ENCODE measurements around the gene TUBA4A. TPM values are rescaled to one million over a fixed set of nuclear protein-coding genes. Genes with fewer than 3 reads are reported as not detected.
A peak's percentile ranks its signal among the peaks of the same experiment; 100 is the strongest.

Gene TUBA4A
- total RNA-seq, 2 experiments from 2014 or later: 183 to 185 TPM

GRCh38 chr2:219213026-219213415, 40.7 kb downstream of the TUBA4A start:
- DNase-seq (no peak), ATAC-seq (ENCODE audit: poor library complexity) (no peak)
- no peaks in the 10 kb centered on the region for H3K27me3 Mint-ChIP-seq
- peaks cover 17% of the 10 kb centered on the region for H3K36me3 ChIP-seq (ENCODE audit: insufficient read depth, low read length)
- no peak overlapping the region for H3K27ac Mint-ChIP-seq
- intact Hi-C loops (cut with DNase I, micrococcal nuclease): loop anchor here in 1 of 2 experiments (5.0 kb wide), 1 partner anchor 156 kb away; no protein-coding TSS in a partner anchor
- no peaks in the 10 kb centered on the region for H3K9me3 ChIP-seq (ENCODE audit: control insufficient read depth in 1 of 2, insufficient read depth in 1 of 2, low read length in 2 of 2)
- POLR2A ChIA-PET: interaction anchor here (0.6 kb wide), 1 partner anchor 17 kb away, joined by 3 read pairs; no protein-coding TSS in a partner anchor
- peaks cover 37% of the 10 kb centered on the region for H3K4me1 Mint-ChIP-seq (ENCODE audit: low read depth)
- TF ChIP-seq, protein P1, sequence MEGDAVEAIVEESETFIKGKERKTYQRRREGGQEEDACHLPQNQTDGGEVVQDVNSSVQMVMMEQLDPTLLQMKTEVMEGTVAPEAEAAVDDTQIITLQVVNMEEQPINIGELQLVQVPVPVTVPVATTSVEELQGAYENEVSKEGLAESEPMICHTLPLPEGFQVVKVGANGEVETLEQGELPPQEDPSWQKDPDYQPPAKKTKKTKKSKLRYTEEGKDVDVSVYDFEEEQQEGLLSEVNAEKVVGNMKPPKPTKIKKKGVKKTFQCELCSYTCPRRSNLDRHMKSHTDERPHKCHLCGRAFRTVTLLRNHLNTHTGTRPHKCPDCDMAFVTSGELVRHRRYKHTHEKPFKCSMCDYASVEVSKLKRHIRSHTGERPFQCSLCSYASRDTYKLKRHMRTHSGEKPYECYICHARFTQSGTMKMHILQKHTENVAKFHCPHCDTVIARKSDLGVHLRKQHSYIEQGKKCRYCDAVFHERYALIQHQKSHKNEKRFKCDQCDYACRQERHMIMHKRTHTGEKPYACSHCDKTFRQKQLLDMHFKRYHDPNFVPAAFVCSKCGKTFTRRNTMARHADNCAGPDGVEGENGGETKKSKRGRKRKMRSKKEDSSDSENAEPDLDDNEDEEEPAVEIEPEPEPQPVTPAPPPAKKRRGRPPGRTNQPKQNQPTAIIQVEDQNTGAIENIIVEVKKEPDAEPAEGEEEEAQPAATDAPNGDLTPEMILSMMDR (IDR thresholded peaks at IDR 0.05): no peak
- CTCF ChIA-PET: interaction anchor here (2.9 kb wide), 1 partner anchor 82 kb away, joined by 17 read pairs; no protein-coding TSS in a partner anchor
- H3K27ac ChIP-seq (ENCODE audit: low read depth in 1 of 2, low read length in 2 of 2): no peak overlapping the region
- peaks cover 43% of the 10 kb centered on the region for H3K4me1 ChIP-seq (ENCODE audit: insufficient read depth, low read length)
- H3K27me3 ChIP-seq (ENCODE audit: control insufficient read depth in 1 of 2, insufficient read depth in 2 of 2, low read length in 2 of 2): no peaks in the 10 kb centered on the region
- H3K9me3 Mint-ChIP-seq: no peaks in the 10 kb centered on the region
- no peak overlapping the region for H3K4me3 Mint-ChIP-seq
- H3K4me3 ChIP-seq (ENCODE audit: low read length): no peak overlapping the region
- peaks cover 31% of the 10 kb centered on the region for H3K36me3 Mint-ChIP-seq (ENCODE audit: low read depth)

DNA sequence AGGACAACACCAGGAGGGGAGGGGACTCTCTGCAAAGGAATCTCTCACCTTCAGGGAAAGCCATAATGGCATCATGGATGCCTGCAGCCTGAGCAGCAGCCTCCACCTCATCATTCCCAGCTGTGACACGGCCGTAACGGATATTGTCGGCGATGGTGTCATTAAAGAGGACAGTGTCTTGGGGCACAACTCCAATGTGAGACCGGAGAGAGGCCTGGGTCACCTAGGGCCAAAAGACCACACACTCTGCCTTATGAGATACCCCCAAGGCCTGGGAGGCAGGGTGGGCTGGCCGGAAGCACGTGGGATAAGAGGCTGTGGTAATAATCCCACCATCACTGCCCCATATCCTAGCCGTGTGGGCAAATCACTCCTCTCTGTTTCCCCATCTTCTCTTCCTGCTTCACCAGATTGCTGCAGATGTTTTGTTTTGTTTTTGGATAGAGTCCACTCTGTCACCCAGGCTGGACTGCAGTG, 42.8 kb downstream of the TUBA4A start:
- ChIA-PET POLR2A (interaction anchor here (0.5 to 1.9 kb wide), 14 partner anchors 10 to 518 kb away, joined by 3 to 39 read pairs (median 4); partner anchors contain the start of genes ANKZF1, ATG9A, CNPPD1 and DNAJB2), CTCF (interaction anchor here (0.6 to 2.9 kb wide), 17 partner anchors 10 to 822 kb away, joined by 3 to 32 read pairs (median 6); partner anchors contain the start of genes CNPPD1, NHEJ1 and TUBA4A)
- H3K4me1 ChIP-seq (ENCODE audit: insufficient read depth, low read length): peaks cover 50% of the 10 kb centered on the region
- TF ChIP-seq, protein P1 (IDR thresholded peaks at IDR 0.05): no peak
- Mint-ChIP-seq H3K9me3 (no peaks in the 10 kb centered on the region), H3K27me3 (no peaks in the 10 kb centered on the region), H3K4me1 (ENCODE audit: low read depth) (peaks cover 46% of the 10 kb centered on the region), H3K4me3 (peak overlapping the region; percentile 62), H3K36me3 (ENCODE audit: low read depth) (peaks cover 30% of the 10 kb centered on the region), H3K27ac (peak overlapping the region; percentile 91)
- DNase-seq (peak in 1 of 14 experiments; percentile 20), ATAC-seq (ENCODE audit: poor library complexity) (no peak)
- peak overlapping the region; percentile 15 for H3K4me3 ChIP-seq (ENCODE audit: low read length)
- no peaks in the 10 kb centered on the region for H3K27me3 ChIP-seq (ENCODE audit: control insufficient read depth in 1 of 2, insufficient read depth in 2 of 2, low read length in 2 of 2)
- intact Hi-C loops (cut with DNase I, micrococcal nuclease): loop anchor here (1.0 to 5.0 kb wide), 5 partner anchors 34 to 154 kb away; partner anchors contain the start of genes NHEJ1 (in 2 of the 2) and CNPPD1 (in 1 of the 2)
- H3K9me3 ChIP-seq (ENCODE audit: control insufficient read depth in 1 of 2, insufficient read depth in 1 of 2, low read length in 2 of 2): no peaks in the 10 kb centered on the region
- H3K36me3 ChIP-seq (ENCODE audit: insufficient read depth, low read length): peaks cover 21% of the 10 kb centered on the region
- peak overlapping the region in 1 of 2 donors; percentile 5 for H3K27ac ChIP-seq (ENCODE audit: low read depth in 1 of 2, low read length in 2 of 2)

DNA sequence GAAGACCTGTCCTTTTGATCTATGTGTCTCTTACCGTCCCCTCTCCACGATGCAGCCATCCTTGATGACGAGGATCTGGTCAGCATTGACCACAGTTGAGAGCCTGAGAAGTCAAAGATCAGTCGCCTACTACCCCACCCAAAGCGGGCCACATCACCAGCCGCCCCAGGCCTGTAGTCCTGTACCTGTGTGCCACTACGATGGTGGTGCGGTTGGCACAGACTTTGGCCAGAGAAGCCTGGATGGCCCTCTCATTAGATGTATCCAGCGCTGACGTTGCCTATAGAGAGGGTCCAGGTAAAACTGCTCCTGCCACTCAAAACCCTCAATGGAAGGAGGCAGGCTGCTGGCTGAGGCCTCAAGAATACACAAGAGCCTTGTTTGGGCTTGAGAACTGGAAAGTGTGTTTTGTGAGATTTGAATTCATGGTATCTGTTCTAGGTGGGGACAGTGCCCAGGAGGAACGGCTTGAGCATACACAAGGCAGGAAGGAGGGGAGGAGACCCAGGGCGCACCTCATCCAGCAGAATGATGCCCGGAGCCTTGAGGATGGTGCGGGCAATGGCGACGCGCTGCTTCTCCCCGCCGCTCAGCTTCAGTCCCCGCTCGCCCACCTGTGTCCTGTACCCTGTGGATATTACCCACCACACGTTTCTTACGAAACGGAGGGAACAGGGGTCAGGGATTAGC, 43.4 kb downstream of the TUBA4A start:
- POLR2A ChIA-PET: interaction anchor here (4.8 kb wide), 1 partner anchor 35 kb away, joined by 139 read pairs; the partner anchor contains the start of genes CNPPD1 and RETREG2
- no peaks in the 10 kb centered on the region for H3K9me3 Mint-ChIP-seq
- TF ChIP-seq, protein P1 (IDR thresholded peaks at IDR 0.05): no peak
- no peak for ATAC-seq (ENCODE audit: poor library complexity)
- H3K4me3 ChIP-seq (ENCODE audit: low read length): no peak overlapping the region
- peaks cover 21% of the 10 kb centered on the region for H3K36me3 ChIP-seq (ENCODE audit: insufficient read depth, low read length)
- H3K27me3 ChIP-seq (ENCODE audit: control insufficient read depth in 1 of 2, insufficient read depth in 2 of 2, low read length in 2 of 2): no peaks in the 10 kb centered on the region
- H3K27ac Mint-ChIP-seq: peak overlapping the region; percentile 93
- intact Hi-C loops (cut with DNase I, micrococcal nuclease): loop anchor here in 1 of 2 experiments (5.0 kb wide), 1 partner anchor 153 kb away; no protein-coding TSS in a partner anchor
- CTCF ChIA-PET: no interaction called here
- peak in 1 of 14 experiments; percentile 20 for DNase-seq
- H3K27me3 Mint-ChIP-seq: no peaks in the 10 kb centered on the region
- peaks cover 30% of the 10 kb centered on the region for H3K36me3 Mint-ChIP-seq (ENCODE audit: low read depth)
- H3K27ac ChIP-seq (ENCODE audit: low read depth in 1 of 2, low read length in 2 of 2): peak overlapping the region in 1 of 2 donors; percentile 28
- H3K4me3 Mint-ChIP-seq: peak overlapping the region; percentile 30
- peaks cover 53% of the 10 kb centered on the region for H3K4me1 ChIP-seq (ENCODE audit: insufficient read depth, low read length)
- peaks cover 47% of the 10 kb centered on the region for H3K4me1 Mint-ChIP-seq (ENCODE audit: low read depth)
- no peaks in the 10 kb centered on the region for H3K9me3 ChIP-seq (ENCODE audit: control insufficient read depth in 1 of 2, insufficient read depth in 1 of 2, low read length in 2 of 2)
